ENCODE results near the gene SRSF1.

GRCh38 chr17:57953705-57954396 is 53.2 kb downstream of the SRSF1 start:
- 0 out of 6 replicates have a peak, but pooled peaks of 1 of the 3 experiments have one; percentile 2 for TF ChIP-seq CTCF (IDR thresholded peaks at IDR 0.05 in 2 of 3, conservative IDR thresholded peaks at IDR 0.05 in 1 of 3; ENCODE audit: borderline replicate concordance in 1 of 3, insufficient read depth in 1 of 3, low read depth in 2 of 3, low read length in 2 of 3)
- TF ChIP-seq EZH2 (IDR thresholded peaks at IDR 0.05): no peak
- no peak for TF ChIP-seq SIN3A (IDR thresholded peaks at IDR 0.05; ENCODE audit: low read depth)
- TF ChIP-seq TCF7L2 (IDR thresholded peaks at IDR 0.05; ENCODE audit: borderline replicate concordance, extremely low read depth, insufficient read depth, insufficient read length): no peak
